CD4-positive, alpha-beta T cell (primary cell): Measurements from ENCODE around the gene MAPK14. TPM values are rescaled to one million over a fixed set of nuclear protein-coding genes. Genes with fewer than 3 reads are reported as not detected.

ENCODE experiments used
- ATAC-seq: fragments of 200-7000 bp; cut with Tn5 transposase; one replicate; pipeline ENCODE4 v1.10.0; 2022; ENCODE audit warnings: mild to moderate bottlenecking; ENCODE audit not compliant: poor library complexity
- CTCF ChIA-PET: fragments of 350-600 bp; sonication (Branson Sonifier 250); formaldehyde crosslinking; loops from one replicate; lab custom pipeline; 2021; ENCODE audit warnings: antibody characterized with exemption, inconsistent platforms; lab: Charles Lee
- POLR2A ChIA-PET: fragments of 350-600 bp; sonication (Branson Sonifier 250); formaldehyde crosslinking; loops from one replicate; lab custom pipeline; 2021; ENCODE audit warnings: antibody characterized with exemption, inconsistent platforms; lab: Charles Lee
- DNase-seq, 14 experiments: peaks; one replicate each; pipeline ENCODE4 v3.0.0-alpha.2; 2013 to 2020; ENCODE audit warnings: mixed read lengths in 2 of 14
- H3K27ac ChIP-seq, 2 donors: one replicate each; pipeline versions ENCODE4 v1.5.1 to v1.7.0; 2013; ENCODE audit warnings: low read length in 2 of 2, low read depth in 1 of 2, mild to moderate bottlenecking in 1 of 2
- H3K27me3 ChIP-seq, 2 experiments: 1 replicate in 1 of 2; 2 replicates in 1 of 2; pipeline versions ENCODE4 v1.6.1 to v1.7.0; 2013; ENCODE audit warnings: low read length in 2 of 2, control low read depth in 1 of 2, mild to moderate bottlenecking in 1 of 2, moderate library complexity in 1 of 2; ENCODE audit not compliant: insufficient read depth in 2 of 2, control insufficient read depth in 1 of 2
- H3K36me3 ChIP-seq: one replicate; pipeline ENCODE4 v1.6.1; 2013; ENCODE audit warnings: low read length, control low read depth; ENCODE audit not compliant: insufficient read depth
- H3K4me1 ChIP-seq: one replicate; pipeline ENCODE4 v1.6.1; 2013; ENCODE audit warnings: low read length, control low read depth; ENCODE audit not compliant: insufficient read depth
- H3K4me3 ChIP-seq: one replicate; pipeline ENCODE4 v1.5.1; 2013; ENCODE audit warnings: mild to moderate bottlenecking, low read length, moderate library complexity
- H3K9me3 ChIP-seq, 2 experiments: 1 replicate in 1 of 2; 2 replicates in 1 of 2; pipeline versions ENCODE4 v1.6.1 to v1.7.0; 2013; ENCODE audit warnings: low read length in 2 of 2, mild to moderate bottlenecking in 2 of 2, control low read depth in 1 of 2, moderate library complexity in 1 of 2; ENCODE audit not compliant: control insufficient read depth in 1 of 2, insufficient read depth in 1 of 2
- H3K27ac Mint-ChIP-seq: one replicate; pipeline ENCODE4 v1.8.0; 2020; ENCODE audit warnings: mixed read lengths
- H3K27me3 Mint-ChIP-seq: one replicate; pipeline ENCODE4 v1.8.0; 2021; ENCODE audit warnings: mixed read lengths
- H3K36me3 Mint-ChIP-seq: one replicate; pipeline ENCODE4 v1.8.0; 2021; ENCODE audit warnings: low read depth, mixed read lengths
- H3K4me1 Mint-ChIP-seq: one replicate; pipeline ENCODE4 v1.8.0; 2021; ENCODE audit warnings: low read depth, mixed read lengths
- H3K4me3 Mint-ChIP-seq: one replicate; pipeline ENCODE4 v1.8.0; 2020; ENCODE audit warnings: mild to moderate bottlenecking, mixed read lengths
- H3K9me3 Mint-ChIP-seq: one replicate; pipeline ENCODE4 v1.8.0; 2020; ENCODE audit warnings: mixed read lengths
- CTCF ChIP-seq: fragments of 200-600 bp; IDR thresholded peaks from one replicate; pipeline ENCODE4 v1.8.0; 2022; ENCODE audit warnings: antibody characterized with exemption, mild to moderate bottlenecking
- intact Hi-C, 2 experiments: fragments of 100-400 bp; cut with DNase I in 1 of 2; cut with micrococcal nuclease in 1 of 2; formaldehyde crosslinking; loops; one replicate each; pipeline versions ENCODE4 v1.15.1 to v1.9.0; 2023 to 2025; cut with DNase I, micrococcal nuclease
- total RNA-seq, 174 experiments: library from RNA in 2 of 174; stranded (reverse) in 2 of 174; gene quantifications; one replicate each; pipeline ENCODE4 v1.2.3 and lab custom pipeline; 2021 to 2026

The MAPK14 gene
- total RNA-seq, 2 experiments from 2014 or later: 42.6 to 42.8 TPM

DNA sequence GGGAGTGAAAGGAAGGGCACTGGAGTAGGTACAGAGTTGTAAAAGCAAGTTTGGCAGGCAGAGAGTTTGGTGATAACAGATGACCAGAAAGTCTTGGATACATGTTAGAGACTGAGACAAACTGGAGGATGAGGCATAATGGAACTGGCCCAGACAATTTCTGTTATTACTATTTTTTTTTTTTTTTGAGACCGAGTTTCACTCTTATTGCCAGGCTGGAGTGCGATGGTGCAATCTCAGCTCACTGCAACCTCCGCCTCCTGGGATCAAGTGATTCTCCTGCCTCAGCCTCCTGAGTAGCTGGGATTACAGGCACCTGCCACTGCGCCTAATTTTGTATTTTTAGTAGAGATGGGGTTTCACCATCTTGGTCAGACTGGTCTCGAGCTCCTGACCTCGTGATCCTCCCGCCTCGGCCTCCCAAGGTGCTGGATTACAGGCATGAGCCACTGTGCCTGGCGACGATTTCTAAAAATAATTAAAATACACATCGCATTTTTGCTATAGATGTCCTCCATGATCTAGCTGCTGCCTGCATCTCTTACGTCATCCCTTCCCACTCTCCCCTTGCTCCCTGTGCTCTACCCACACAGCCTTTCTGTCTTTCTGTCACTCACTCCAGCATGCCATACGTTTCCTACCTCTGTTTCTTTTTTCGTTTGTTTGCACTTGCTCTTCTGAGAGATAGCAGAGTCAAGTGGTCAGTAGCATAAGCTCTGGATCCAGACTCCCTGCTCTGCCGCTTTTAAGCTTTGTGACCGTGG, 23.5 kb downstream of the MAPK14 start:
- Histone ChIP-seq H3K4me3 (no peak overlapping the region), H3K27me3 (no peaks in the 10 kb centered on the region), H3K36me3 (peaks cover 27% of the 10 kb centered on the region), H3K9me3 (no peaks in the 10 kb centered on the region), H3K4me1 (peaks cover 27% of the 10 kb centered on the region), H3K27ac (no peak overlapping the region)
- DNase-seq (no peak), ATAC-seq (no peak)
- no peak overlapping the region for H3K27ac Mint-ChIP-seq
- ChIA-PET CTCF (interaction anchor here (0.7 to 2.3 kb wide), 2 partner anchors 44 to 471 kb away, joined by 3 to 6 read pairs; no protein-coding TSS in a partner anchor), POLR2A (interaction anchor here (1.4 to 2.2 kb wide), 2 partner anchors 23 to 44 kb away, joined by 4 to 9 read pairs; partner anchors contain the start of gene MAPK14)
- TF ChIP-seq CTCF: no peak
- H3K9me3 Mint-ChIP-seq: no peaks in the 10 kb centered on the region
- no peak overlapping the region for H3K4me3 Mint-ChIP-seq
- no peaks in the 10 kb centered on the region for H3K27me3 Mint-ChIP-seq
- H3K36me3 Mint-ChIP-seq: peaks cover 24% of the 10 kb centered on the region
- peaks cover 22% of the 10 kb centered on the region for H3K4me1 Mint-ChIP-seq
- intact Hi-C loops: no loop called here

GRCh38 chr6:36052097-36052496, 24.5 kb downstream of the MAPK14 start:
- H3K27me3 Mint-ChIP-seq: no peaks in the 10 kb centered on the region
- ChIA-PET POLR2A (interaction anchor here (1.4 to 2.2 kb wide), 2 partner anchors 24 to 43 kb away, joined by 4 to 9 read pairs; partner anchors contain the start of gene MAPK14), CTCF (interaction anchor here (2.3 kb wide), 1 partner anchor 43 kb away, joined by 6 read pairs; no protein-coding TSS in a partner anchor)
- DNase-seq: no peak
- TF ChIP-seq CTCF: no peak
- intact Hi-C loops: no loop called here
- no peaks in the 10 kb centered on the region for H3K9me3 Mint-ChIP-seq
- no peak overlapping the region for H3K27ac ChIP-seq
- H3K36me3 Mint-ChIP-seq: peaks cover 32% of the 10 kb centered on the region
- no peaks in the 10 kb centered on the region for H3K9me3 ChIP-seq
- peaks cover 25% of the 10 kb centered on the region for H3K4me1 Mint-ChIP-seq
- H3K27ac Mint-ChIP-seq: no peak overlapping the region
- H3K4me1 ChIP-seq: peaks cover 27% of the 10 kb centered on the region
- H3K36me3 ChIP-seq: peaks cover 33% of the 10 kb centered on the region
- ATAC-seq: no peak
- no peaks in the 10 kb centered on the region for H3K27me3 ChIP-seq
- H3K4me3 Mint-ChIP-seq: no peak overlapping the region
- H3K4me3 ChIP-seq: no peak overlapping the region

- no peak overlapping the region for H3K27ac ChIP-seq
- Mint-ChIP-seq H3K27me3 (no peaks in the 10 kb centered on the region), H3K36me3 (peaks cover 44% of the 10 kb centered on the region), H3K4me3 (no peak overlapping the region), H3K27ac (no peak overlapping the region), H3K9me3 (no peaks in the 10 kb centered on the region), H3K4me1 (peaks cover 21% of the 10 kb centered on the region)
- no peak for DNase-seq
- intact Hi-C loops: no loop called here
- no peak for TF ChIP-seq CTCF
- POLR2A ChIA-PET: no interaction called here
- no peak overlapping the region for H3K4me3 ChIP-seq
- H3K4me1 ChIP-seq: peaks cover 24% of the 10 kb centered on the region
- peaks cover 36% of the 10 kb centered on the region for H3K36me3 ChIP-seq
- no peak for ATAC-seq
- CTCF ChIA-PET: interaction anchor here (0.7 kb wide), 1 partner anchor 26 kb away, joined by 3 read pairs; the partner anchor contains the start of gene MAPK14
- H3K27me3 ChIP-seq: no peaks in the 10 kb centered on the region
- H3K9me3 ChIP-seq: no peaks in the 10 kb centered on the region
Measured at GRCh38 chr6:36053878-36054277, 26.3 kb downstream of the MAPK14 start.
